Glutamatergic neuron (in vitro differentiated cells): Measurements from ENCODE around the gene KCNK10. TPM values are rescaled to one million over a fixed set of nuclear protein-coding genes. Genes with fewer than 3 reads are reported as not detected.

Source experiments
- DNase-seq: peaks from one replicate; pipeline ENCODE4 v3.0.0; 2022
- H3K27ac Mint-ChIP-seq: one replicate; pipeline ENCODE4 v1.8.0; 2020; ENCODE audit warnings: mild to moderate bottlenecking, mixed read lengths, inconsistent platforms; ENCODE audit not compliant: unreplicated experiment
- H3K27me3 Mint-ChIP-seq: one replicate; pipeline ENCODE4 v1.8.0; 2020; ENCODE audit warnings: mild to moderate bottlenecking, moderate library complexity, mixed read lengths, inconsistent platforms; ENCODE audit not compliant: unreplicated experiment
- H3K36me3 Mint-ChIP-seq: one replicate; pipeline ENCODE4 v1.8.0; 2020; ENCODE audit warnings: mild to moderate bottlenecking, mixed read lengths, inconsistent platforms; ENCODE audit not compliant: unreplicated experiment
- H3K4me1 Mint-ChIP-seq: one replicate; pipeline ENCODE4 v1.8.0; 2020; ENCODE audit warnings: mild to moderate bottlenecking, low read depth, mixed read lengths, inconsistent platforms; ENCODE audit not compliant: unreplicated experiment
- H3K4me3 Mint-ChIP-seq: one replicate; pipeline ENCODE4 v1.8.0; 2020; ENCODE audit warnings: mild to moderate bottlenecking, mixed read lengths, inconsistent platforms; ENCODE audit not compliant: unreplicated experiment
- H3K9me3 Mint-ChIP-seq: one replicate; pipeline ENCODE4 v1.8.0; 2020; ENCODE audit warnings: mild to moderate bottlenecking, moderate library complexity, mixed read lengths, inconsistent platforms; ENCODE audit not compliant: unreplicated experiment
- CTCF ChIP-seq: fragments of 200-600 bp; sonication (generic); IDR thresholded peaks from one replicate; pipeline ENCODE4 v1.5.0; 2021; ENCODE audit not compliant: partially characterized antibody, unreplicated experiment
- total RNA-seq: library from RNA; stranded (reverse); fragmentation: NEBNext Ultra II Directional; extraction: Animal tissue kit (Norgen Biotek cat#: 25700); gene quantifications from one replicate; pipeline ENCODE4 v1.2.1, GENCODE V29; 2021; ENCODE audit not compliant: unreplicated experiment

KCNK10 gene
- total RNA-seq, 1 donor from 2014 or later, result 2.8 TPM

- no peaks in the 10 kb centered on the region for H3K27me3 Mint-ChIP-seq
- no peaks in the 10 kb centered on the region for H3K4me1 Mint-ChIP-seq
- no peak for DNase-seq
- H3K9me3 Mint-ChIP-seq, result peaks cover 3% of the 10 kb centered on the region
- H3K36me3 Mint-ChIP-seq, result no peaks in the 10 kb centered on the region
- no peak overlapping the region for H3K27ac Mint-ChIP-seq
- TF ChIP-seq CTCF, result no peak
- no peak overlapping the region for H3K4me3 Mint-ChIP-seq
Measured at GRCh38 chr14:88311780-88312179, 11.3 kb downstream of the KCNK10 start.

- TF ChIP-seq CTCF, result no peak
- H3K27ac Mint-ChIP-seq, result no peak overlapping the region
- no peak for DNase-seq
- no peaks in the 10 kb centered on the region for H3K4me1 Mint-ChIP-seq
- H3K27me3 Mint-ChIP-seq, result no peaks in the 10 kb centered on the region
- H3K9me3 Mint-ChIP-seq, result peaks cover 3% of the 10 kb centered on the region
- H3K36me3 Mint-ChIP-seq, result no peaks in the 10 kb centered on the region
- no peak overlapping the region for H3K4me3 Mint-ChIP-seq
Measured at GRCh38 chr14:88310449-88310848, 12.6 kb downstream of the KCNK10 start.

GRCh38 chr14:88310021-88310420 is 13.0 kb downstream of the KCNK10 start:
- H3K4me3 Mint-ChIP-seq, result no peak overlapping the region
- DNase-seq, result no peak
- H3K4me1 Mint-ChIP-seq, result no peaks in the 10 kb centered on the region
- H3K27ac Mint-ChIP-seq, result no peak overlapping the region
- no peak for TF ChIP-seq CTCF
- H3K9me3 Mint-ChIP-seq, result peaks cover 3% of the 10 kb centered on the region
- H3K27me3 Mint-ChIP-seq, result no peaks in the 10 kb centered on the region
- no peaks in the 10 kb centered on the region for H3K36me3 Mint-ChIP-seq

- H3K4me1 Mint-ChIP-seq, result no peaks in the 10 kb centered on the region
- H3K4me3 Mint-ChIP-seq, result no peak overlapping the region
- no peak for DNase-seq
- no peak for TF ChIP-seq CTCF
- no peak overlapping the region for H3K27ac Mint-ChIP-seq
- H3K27me3 Mint-ChIP-seq, result no peaks in the 10 kb centered on the region
- no peaks in the 10 kb centered on the region for H3K9me3 Mint-ChIP-seq
- H3K36me3 Mint-ChIP-seq, result peaks cover 7% of the 10 kb centered on the region
Measured at GRCh38 chr14:88305528-88306322, 17.3 kb downstream of the KCNK10 start.

- no peak overlapping the region for H3K4me3 Mint-ChIP-seq
- no peaks in the 10 kb centered on the region for H3K4me1 Mint-ChIP-seq
- H3K36me3 Mint-ChIP-seq, result peaks cover 7% of the 10 kb centered on the region
- peaks cover 3% of the 10 kb centered on the region for H3K27me3 Mint-ChIP-seq
- DNase-seq, result no peak
- no peak for TF ChIP-seq CTCF
- H3K27ac Mint-ChIP-seq, result no peak overlapping the region
- H3K9me3 Mint-ChIP-seq, result peaks cover 2% of the 10 kb centered on the region
Measured at GRCh38 chr14:88303041-88303440, 20.0 kb downstream of the KCNK10 start.
